Breast epithelium (tissue), 4 donors: ENCODE results near the gene DIRAS1. TPM values are rescaled to one million over a fixed set of nuclear protein-coding genes. Genes with fewer than 3 reads are reported as not detected.
"Not testable (repeated sequence)": the region's sequence is repeated elsewhere in the genome, so short reads cannot be mapped to it uniquely, and the experiment has no call there.

Source experiments
- DNase-seq, 2 donors: peaks; one replicate each; pipeline ENCODE4 v3.0.0-alpha.2; 2019; ENCODE audit warnings: low spot score in 2 of 2
- H3K27ac ChIP-seq, 2 donors: fragments of 200-600 bp; sonication (generic) in 1 of 2; one replicate each; pipeline ENCODE4 v1.5.1; 2016 to 2019; ENCODE audit warnings: mild to moderate bottlenecking in 1 of 2
- H3K27me3 ChIP-seq, 2 donors: fragments of 200-600 bp; sonication (generic) in 1 of 2; one replicate each; pipeline versions ENCODE4 v1.5.1 to v1.6.0; 2017 to 2019; ENCODE audit warnings: control low read depth in 1 of 2, mild to moderate bottlenecking in 1 of 2
- H3K36me3 ChIP-seq: fragments of 200-600 bp; one replicate; pipeline ENCODE4 v1.5.1; 2019
- H3K4me1 ChIP-seq, 2 donors: fragments of 200-600 bp; sonication (generic); one replicate each; pipeline ENCODE4 v1.5.1; 2016 to 2019; ENCODE audit warnings: control low read depth in 1 of 2
- H3K4me3 ChIP-seq, 3 donors: fragments of 200-600 bp; sonication (generic); 1 replicate in 2 of 3; 2 replicates in 1 of 3; pipeline ENCODE4 v1.5.1; 2016 to 2019; ENCODE audit warnings: mild to moderate bottlenecking in 3 of 3, moderate library complexity in 2 of 3
- H3K9me3 ChIP-seq, 2 donors: fragments of 200-600 bp; sonication (generic) in 1 of 2; one replicate each; pipeline ENCODE4 v1.5.1; 2016 to 2019; ENCODE audit warnings: control low read depth in 1 of 2
- CTCF ChIP-seq, 3 donors: fragments of 450-650 bp; IDR thresholded peaks; one replicate each; pipeline ENCODE4 v1.5.1; 2016 to 2017; ENCODE audit warnings: antibody characterized with exemption in 3 of 3, mild to moderate bottlenecking in 3 of 3, moderate library complexity in 3 of 3
- POLR2A ChIP-seq: fragments of 450-650 bp; IDR thresholded peaks from one replicate; pipeline ENCODE4 v1.6.1; 2016; ENCODE audit warnings: antibody characterized with exemption, mild to moderate bottlenecking, moderate library complexity
- POLR2AphosphoS5 ChIP-seq, 3 donors: sonication (generic); formaldehyde crosslinking; IDR thresholded peaks; one replicate each; pipeline ENCODE4 v1.6.1; 2017; ENCODE audit warnings: antibody characterized with exemption in 3 of 3
- intact Hi-C: fragments of 100-400 bp; cut with DNase I; formaldehyde crosslinking; loops from one replicate; pipeline ENCODE4 v1.15.1; 2023; ENCODE audit warnings: low total_unique reads
- total RNA-seq, 3 donors: library from RNA; depleted of rRNA; stranded (reverse); fragments of >200 nt; gene quantifications; one replicate each; pipeline ENCODE4 v1.1.0, GENCODE V29; 2016

Gene DIRAS1
- total RNA-seq, 3 donors from 2014 or later, result 0.64 to 3.7 (median 3.6) TPM

DNA sequence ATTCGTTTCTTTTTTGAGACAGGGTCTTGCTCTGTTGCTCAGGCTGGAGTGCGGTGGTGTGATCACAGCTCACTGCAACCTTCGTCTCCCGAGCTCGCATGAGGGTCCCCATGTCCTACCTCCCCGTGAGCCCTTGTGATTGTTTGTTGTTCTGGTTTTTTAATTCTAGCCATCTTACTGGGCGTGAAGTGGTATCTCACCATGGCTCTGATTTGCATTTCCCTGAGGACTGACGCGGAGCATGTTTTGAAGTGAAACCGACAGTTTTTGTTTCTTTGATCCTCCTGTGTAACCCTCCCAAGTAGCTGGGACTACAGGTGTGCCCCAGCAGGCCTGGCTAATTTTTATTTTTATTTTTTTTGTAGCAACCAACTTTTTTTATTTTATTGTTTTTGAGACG, 40.4 kb downstream of the DIRAS1 start:
- intact Hi-C loops, result no loop called here
- Histone ChIP-seq H3K4me1 (no peaks in the 10 kb centered on the region), H3K27me3 (no peaks in the 10 kb centered on the region), H3K27ac (no peak overlapping the region), H3K9me3 (no peaks in the 10 kb centered on the region), H3K4me3 (no peak overlapping the region), H3K36me3 (no peaks in the 10 kb centered on the region)
- no peak for DNase-seq
- no peak for TF ChIP-seq CTCF (IDR thresholded peaks at IDR 0.05)
- TF ChIP-seq POLR2AphosphoS5 (IDR thresholded peaks at IDR 0.05), result no peak

DNA sequence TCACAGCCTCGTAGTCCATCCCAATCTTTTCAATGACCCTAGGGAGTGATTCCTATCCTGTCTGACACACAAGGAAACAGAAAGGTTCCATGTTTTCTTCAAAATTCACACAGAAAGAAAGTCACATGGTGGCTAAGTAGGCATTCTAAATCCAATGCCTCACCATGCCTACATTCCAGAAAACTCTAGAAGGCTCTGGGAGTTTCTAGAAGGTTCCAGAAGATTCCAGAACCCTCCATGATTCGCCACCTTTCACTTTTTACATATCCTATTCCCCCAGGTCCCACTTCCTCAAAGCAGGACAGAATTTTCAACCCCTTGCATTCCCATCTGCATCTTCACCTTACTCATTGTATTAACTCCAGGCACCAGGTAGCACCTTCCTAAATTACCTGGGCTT, 41.7 kb downstream of the DIRAS1 start:
- intact Hi-C loops, result no loop called here
- no peak for DNase-seq
- no peak overlapping the region for H3K27ac ChIP-seq

GRCh38 chr19:2678948-2679347, 42.2 kb downstream of the DIRAS1 start:
- H3K36me3 ChIP-seq, H3K4me3 ChIP-seq, H3K9me3 ChIP-seq, H3K27ac ChIP-seq, DNase-seq, H3K4me1 ChIP-seq, intact Hi-C loops, H3K27me3 ChIP-seq: not testable (repeated sequence)

More for the DNA sequence above, 41.7 kb downstream of the DIRAS1 start:
- Histone ChIP-seq H3K4me1 (no peaks in the 10 kb centered on the region), H3K4me3 (no peak overlapping the region), H3K27me3 (no peaks in the 10 kb centered on the region), H3K36me3 (no peaks in the 10 kb centered on the region), H3K9me3 (no peaks in the 10 kb centered on the region)
- TF ChIP-seq CTCF (IDR thresholded peaks at IDR 0.05) (no peak), POLR2A (no peak), POLR2AphosphoS5 (IDR thresholded peaks at IDR 0.05) (no peak)

- H3K4me3 ChIP-seq, result no peak overlapping the region
- no peaks in the 10 kb centered on the region for H3K27me3 ChIP-seq
- no peaks in the 10 kb centered on the region for H3K9me3 ChIP-seq
- intact Hi-C loops, result no loop called here
- no peaks in the 10 kb centered on the region for H3K36me3 ChIP-seq
- no peak for TF ChIP-seq POLR2A
- no peak for TF ChIP-seq CTCF (IDR thresholded peaks at IDR 0.05)
- no peak for TF ChIP-seq POLR2AphosphoS5 (IDR thresholded peaks at IDR 0.05)
- peak overlapping the region in 1 of 2 donors; percentile 37 for H3K27ac ChIP-seq
- DNase-seq, result no peak
- H3K4me1 ChIP-seq, result no peaks in the 10 kb centered on the region
Observed at GRCh38 chr19:2678044-2678671, 43.0 kb downstream of the DIRAS1 start.

- no peak overlapping the region for H3K27ac ChIP-seq
- TF ChIP-seq POLR2AphosphoS5 (IDR thresholded peaks at IDR 0.05) (no peak), CTCF (IDR thresholded peaks at IDR 0.05) (no peak), POLR2A (no peak)
- H3K4me3 ChIP-seq, result no peak overlapping the region
- H3K9me3 ChIP-seq, result no peaks in the 10 kb centered on the region
- no peaks in the 10 kb centered on the region for H3K27me3 ChIP-seq
- no peaks in the 10 kb centered on the region for H3K36me3 ChIP-seq
- no peak for DNase-seq
- no peaks in the 10 kb centered on the region for H3K4me1 ChIP-seq
- intact Hi-C loops, result no loop called here
Observed at GRCh38 chr19:2676823-2677222, 44.3 kb downstream of the DIRAS1 start.

DNA sequence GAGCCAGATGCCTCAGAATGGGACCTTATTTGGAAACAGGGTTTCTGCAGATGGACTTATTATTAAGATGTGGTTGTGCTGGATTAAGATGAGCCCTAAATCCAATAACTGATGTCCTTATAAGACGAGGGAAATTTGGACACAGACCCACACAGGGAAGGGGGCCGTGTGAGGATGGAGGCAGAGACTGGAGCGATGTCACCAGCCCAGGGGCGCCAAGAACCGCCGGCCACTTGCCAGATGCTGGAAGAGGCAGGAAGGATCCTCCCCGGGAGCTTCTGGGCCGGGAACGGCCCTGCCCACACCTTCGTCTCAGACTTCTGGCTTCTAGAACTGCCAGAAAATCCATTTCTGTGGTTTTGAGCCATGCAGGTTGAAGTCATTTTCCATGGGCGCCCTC, 45.3 kb downstream of the DIRAS1 start:
- Histone ChIP-seq H3K4me1 (no peaks in the 10 kb centered on the region), H3K36me3 (no peaks in the 10 kb centered on the region), H3K27ac (peak overlapping the region; percentile 55 to 60), H3K4me3 (peak overlapping the region in 1 of 3 donors; percentile 33), H3K27me3 (no peaks in the 10 kb centered on the region), H3K9me3 (no peaks in the 10 kb centered on the region)
- peak in 1 of 2 donors; percentile 80 for DNase-seq
- intact Hi-C loops, result no loop called here
- no peak for TF ChIP-seq POLR2A
- no peak for TF ChIP-seq CTCF (IDR thresholded peaks at IDR 0.05)
- TF ChIP-seq POLR2AphosphoS5 (IDR thresholded peaks at IDR 0.05), result no peak
